Activated naive CD8-positive, alpha-beta T cell treated with anti-CD3 and anti-CD28 coated beads, Interleukin-2, amount 50 U/mL, for 16 hours (primary cell): ENCODE measurements around the gene PNLDC1.
"Not testable (repeated sequence)": the region's sequence is repeated elsewhere in the genome, so short reads cannot be mapped to it uniquely, and the experiment has no call there.

Source experiments
- DNase-seq: peaks from one replicate; pipeline ENCODE4 v3.0.0-alpha.2; 2020; ENCODE audit warnings: low read depth, low spot score

PNLDC1 gene

DNA sequence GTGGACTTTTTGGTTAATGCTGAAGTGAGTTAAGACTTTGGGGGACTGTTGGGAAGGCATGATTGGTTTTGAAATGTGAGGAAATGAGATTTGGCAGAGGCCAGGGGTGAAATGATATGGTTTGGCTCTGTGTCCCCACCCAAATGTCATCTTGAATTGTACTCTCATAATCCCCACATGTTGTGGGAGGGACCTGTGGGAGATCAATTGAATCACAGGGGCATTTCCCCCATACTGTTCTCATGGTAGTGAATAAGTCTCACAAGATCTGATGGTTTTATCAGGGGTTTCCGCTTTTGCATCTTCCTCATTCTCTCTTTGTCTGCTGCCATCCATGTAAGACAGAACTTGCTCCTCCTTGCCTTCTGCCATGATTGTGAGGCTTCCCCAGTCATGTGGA, 49.8 kb downstream of the PNLDC1 start:
- not testable (repeated sequence) for DNase-seq

DNA sequence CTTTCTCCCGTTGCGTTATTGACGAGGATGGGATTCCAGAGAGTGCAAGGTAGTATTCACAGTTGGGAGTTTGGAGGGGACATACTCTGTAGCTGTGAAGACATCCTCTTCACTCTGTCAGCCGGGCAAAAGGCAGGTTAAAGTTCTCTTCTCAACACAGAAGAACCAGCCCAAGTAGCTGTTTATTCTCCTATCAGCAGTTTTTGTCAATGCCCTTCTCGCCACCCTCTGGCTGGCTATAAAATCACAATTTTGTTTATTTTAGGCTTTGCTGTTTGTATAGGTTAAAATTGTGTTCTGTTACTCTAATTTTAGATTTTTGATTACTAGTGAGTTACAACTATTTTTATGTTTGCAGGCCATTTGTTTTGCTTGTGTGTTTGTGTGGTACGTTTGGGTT, 52.8 kb downstream of the PNLDC1 start:
- DNase-seq = no peak

DNA sequence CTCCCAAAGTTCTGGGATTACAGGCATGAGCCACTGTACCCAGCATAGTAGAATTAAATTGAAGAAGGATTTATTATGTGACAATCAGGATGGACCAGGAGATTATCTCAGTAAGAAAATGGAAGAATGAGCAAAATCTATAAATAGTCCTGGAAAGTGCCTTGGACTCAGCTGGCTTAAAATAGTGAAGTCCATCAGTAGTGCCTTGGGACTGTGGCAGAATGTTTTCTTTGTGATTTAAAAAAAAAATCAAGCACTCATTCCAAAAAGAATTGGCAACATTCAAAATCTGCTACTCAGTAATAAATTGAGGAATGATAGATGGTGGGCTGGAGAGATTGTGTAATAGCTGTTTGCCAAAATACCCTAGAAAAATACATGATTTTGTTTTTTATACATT, 53.7 kb downstream of the PNLDC1 start:
- no peak for DNase-seq

DNA sequence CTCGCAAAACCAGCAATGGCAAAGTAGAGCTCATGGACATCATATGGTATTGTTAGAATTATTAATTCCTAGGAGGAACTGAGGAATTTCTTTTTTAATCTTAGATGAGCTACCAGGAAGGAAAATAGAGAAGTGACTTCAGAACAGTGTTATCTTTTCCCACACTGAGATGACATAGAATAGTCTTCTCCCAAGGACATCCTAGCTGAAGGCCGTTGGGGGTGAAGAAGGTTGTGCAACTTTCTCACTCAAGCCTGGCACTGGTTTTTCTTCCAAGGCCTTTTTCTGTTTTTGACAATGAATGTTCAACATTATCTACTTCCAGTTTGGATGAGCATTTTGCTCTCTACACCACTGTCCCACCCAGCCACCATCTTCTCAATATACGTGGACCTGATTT, 54.9 kb downstream of the PNLDC1 start:
- no peak for DNase-seq

GRCh38 chr6:159858259-159858658, 58.2 kb downstream of the PNLDC1 start:
- DNase-seq = no peak

DNA sequence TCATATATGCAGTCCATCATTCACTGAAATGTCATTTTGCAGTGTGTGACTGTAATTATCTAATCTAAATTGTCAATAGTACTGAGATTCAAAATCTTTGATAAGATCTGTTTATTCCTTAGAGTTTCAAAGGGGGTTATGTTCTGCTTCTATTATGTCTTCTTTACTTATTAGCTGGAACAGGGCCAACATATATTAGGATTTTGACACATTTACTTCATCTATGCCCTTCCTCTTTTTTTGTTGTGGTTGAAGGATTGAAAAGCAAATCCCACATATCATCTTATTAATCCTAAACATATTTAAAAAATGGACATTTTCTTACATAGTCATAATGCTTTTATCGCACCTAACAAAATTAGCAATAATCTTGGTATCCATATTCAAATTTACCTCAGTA, 60.4 kb downstream of the PNLDC1 start:
- DNase-seq = no peak

GRCh38 chr6:159862103-159862502, 62.0 kb downstream of the PNLDC1 start:
- DNase-seq = no peak

GRCh38 chr6:159863341-159863740, 63.3 kb downstream of the PNLDC1 start:
- DNase-seq = not testable (repeated sequence)

DNA sequence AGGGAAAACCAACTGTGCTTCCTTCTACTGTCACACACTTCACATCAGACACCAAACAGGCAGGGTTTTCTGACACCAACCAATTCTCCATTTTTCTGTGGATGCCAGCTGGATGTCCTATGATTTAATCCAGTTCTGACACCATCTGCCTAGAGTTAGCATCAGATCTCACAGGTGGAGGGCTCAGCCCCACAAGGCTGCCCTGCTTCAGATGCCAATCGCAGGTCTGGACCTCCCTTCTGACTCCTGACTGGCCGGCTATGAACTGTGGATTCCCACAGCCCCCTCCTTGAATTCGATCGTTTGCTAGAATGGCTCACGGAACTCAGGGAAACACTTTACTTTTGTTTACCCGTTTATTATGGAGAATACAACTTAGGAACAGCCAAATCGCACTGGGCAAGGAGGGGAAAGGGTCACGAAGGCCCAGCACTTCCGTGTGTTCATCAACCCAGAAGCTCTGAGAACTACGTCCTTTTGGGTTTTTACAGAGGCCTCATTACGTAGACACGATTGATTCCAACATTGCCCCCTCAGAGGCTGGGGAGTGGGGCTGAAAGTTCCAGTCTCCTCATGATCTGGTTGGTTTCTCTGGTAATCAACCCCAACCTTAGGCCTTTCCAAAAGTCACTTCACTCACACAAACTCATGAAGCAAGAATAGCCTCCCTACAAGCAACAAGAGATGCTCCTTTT, 65.3 kb downstream of the PNLDC1 start:
- no peak for DNase-seq

GRCh38 chr6:159866286-159867247, 66.5 kb downstream of the PNLDC1 start:
- no peak for DNase-seq
